ENCODE measurements around the gene TPD52L2. TPM values are rescaled to one million over a fixed set of nuclear protein-coding genes. Genes with fewer than 3 reads are reported as not detected.
"Not testable (repeated sequence)": the region's sequence is repeated elsewhere in the genome, so short reads cannot be mapped to it uniquely, and the experiment has no call there.

TPD52L2 gene
- total RNA-seq, 6 donors from 2014 or later, result 64.2 to 103 (median 79.4) TPM

GRCh38 chr20:63929071-63929470 is 64.0 kb downstream of the TPD52L2 start:
- TF ChIP-seq EP300 (IDR thresholded peaks at IDR 0.05), result no peak
- no peak for TF ChIP-seq POLR2AphosphoS5 (IDR thresholded peaks at IDR 0.05)
- DNase-seq (peak in 1 of 2 donors; percentile 71), ATAC-seq (ENCODE audit: low FRiP score in 2 of 2) (no peak)
- H3K27ac ChIP-seq, result no peak overlapping the region
- 94 to 98% methylated on average over 24 to 26 of the region's 26 CpGs for WGBS, 2 donors
- no peak overlapping the region for H3K4me3 ChIP-seq
- no peaks in the 10 kb centered on the region for H3K27me3 ChIP-seq
- peaks cover 0 to 8% (median 4%) of the 10 kb centered on the region in 4 donors for H3K4me1 ChIP-seq
- peaks cover 37 to 74% (median 63%) of the 10 kb centered on the region in 4 donors for H3K36me3 ChIP-seq
- H3K9me3 ChIP-seq, result no peaks in the 10 kb centered on the region

GRCh38 chr20:63929473-63929883 is 64.4 kb downstream of the TPD52L2 start:
- peaks cover 37 to 79% (median 66%) of the 10 kb centered on the region in 4 donors for H3K36me3 ChIP-seq
- not testable (repeated sequence) for H3K27me3 ChIP-seq; H3K27ac ChIP-seq; ATAC-seq (ENCODE audit: low FRiP score in 2 of 2); H3K4me1 ChIP-seq; H3K9me3 ChIP-seq; H3K4me3 ChIP-seq
- 96 to 99% methylated on average over 21 to 29 of the region's 31 CpGs for WGBS, 2 donors
- DNase-seq, result peak in 1 of 2 donors; percentile 66

DNA sequence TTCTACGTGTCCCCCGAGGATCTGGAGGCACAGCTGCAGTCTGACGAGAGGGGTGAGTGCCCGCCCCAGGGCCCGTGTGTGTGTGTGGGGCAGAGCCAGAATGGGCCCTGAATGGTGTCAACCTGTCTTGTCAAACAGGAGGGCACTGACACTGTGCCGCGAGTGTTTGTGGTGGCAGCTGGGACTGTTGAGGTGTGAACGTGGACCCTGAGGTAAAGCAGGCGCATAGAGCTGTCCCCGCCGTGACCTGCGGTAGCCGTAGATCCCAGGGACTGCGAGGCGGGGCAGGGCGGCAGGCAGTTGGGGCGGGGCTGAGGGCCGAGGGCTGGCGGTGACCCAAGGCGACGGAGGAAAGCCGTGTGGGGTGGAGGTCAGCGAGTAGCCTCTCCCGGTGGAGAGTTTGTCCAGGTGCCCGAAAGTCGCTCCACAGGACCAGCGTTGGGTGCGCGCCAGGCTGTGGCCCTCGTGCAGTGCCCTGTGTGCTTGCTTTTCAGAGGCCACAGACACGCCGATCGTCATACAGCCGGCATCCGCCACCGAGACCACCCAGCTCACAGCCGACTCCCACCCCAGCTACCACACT is 66.0 kb downstream of the TPD52L2 start:
- no peak overlapping the region for H3K27ac ChIP-seq
- DNase-seq (peak in 1 of 2 donors; percentile 81), ATAC-seq (ENCODE audit: low FRiP score in 2 of 2) (peak in 1 of 2 donors; percentile 17)
- H3K27me3 ChIP-seq, result no peaks in the 10 kb centered on the region
- no peak overlapping the region for H3K4me3 ChIP-seq
- peaks cover 37 to 94% (median 80%) of the 10 kb centered on the region in 4 donors for H3K36me3 ChIP-seq
- WGBS, 2 donors, result 92 to 94% methylated on average over 34 to 36 of the region's 37 CpGs
- TF ChIP-seq POLR2A (IDR thresholded peaks at IDR 0.05) (no peak), POLR2AphosphoS5 (IDR thresholded peaks at IDR 0.05) (no peak), EP300 (IDR thresholded peaks at IDR 0.05) (no peak), CTCF (IDR thresholded peaks at IDR 0.05) (no peak)
- peaks cover 0 to 6% (median 3%) of the 10 kb centered on the region in 4 donors for H3K4me1 ChIP-seq
- H3K9me3 ChIP-seq, result no peaks in the 10 kb centered on the region

DNA sequence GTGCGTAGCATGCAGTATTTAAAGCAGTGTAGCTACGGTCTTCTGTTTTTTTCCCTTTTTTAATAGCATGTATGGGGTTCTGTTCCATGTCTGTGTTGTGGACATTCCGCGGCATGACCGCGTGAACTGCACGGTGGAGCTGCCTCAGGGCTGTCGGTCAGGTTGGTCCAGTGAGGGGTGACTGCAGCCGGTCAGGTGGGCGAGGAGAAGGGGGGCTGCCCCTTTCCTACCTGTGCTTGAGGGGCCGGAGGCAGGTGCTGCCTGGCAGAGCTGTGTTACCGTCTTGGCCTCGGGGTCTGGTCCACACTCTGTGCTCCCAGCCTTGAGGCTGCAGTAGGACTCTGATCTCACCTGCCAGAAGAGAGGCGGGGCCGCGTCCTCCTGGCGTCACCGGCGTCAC is 66.7 kb downstream of the TPD52L2 start:
- H3K27me3 ChIP-seq, result no peaks in the 10 kb centered on the region
- H3K36me3 ChIP-seq, result peaks cover 37 to 93% (median 77%) of the 10 kb centered on the region in 4 donors
- no peaks in the 10 kb centered on the region for H3K9me3 ChIP-seq
- ATAC-seq (ENCODE audit: low FRiP score in 2 of 2) (no peak), DNase-seq (no peak)
- TF ChIP-seq POLR2A (IDR thresholded peaks at IDR 0.05) (no peak), CTCF (IDR thresholded peaks at IDR 0.05) (no peak), POLR2AphosphoS5 (IDR thresholded peaks at IDR 0.05) (no peak), EP300 (IDR thresholded peaks at IDR 0.05) (no peak)
- 94 to 98% methylated on average over 11 to 19 of the region's 19 CpGs for WGBS, 2 donors
- no peak overlapping the region for H3K27ac ChIP-seq
- H3K4me3 ChIP-seq, result no peak overlapping the region
- no peaks in the 10 kb centered on the region for H3K4me1 ChIP-seq

- WGBS, 2 donors, result 94% methylated on average over 9 to 17 of the region's 17 CpGs
- TF ChIP-seq POLR2A (IDR thresholded peaks at IDR 0.05), result no peak
- TF ChIP-seq CTCF (IDR thresholded peaks at IDR 0.05), result no peak
- no peak for TF ChIP-seq EP300 (IDR thresholded peaks at IDR 0.05)
- no peak for TF ChIP-seq POLR2AphosphoS5 (IDR thresholded peaks at IDR 0.05)
- H3K36me3 ChIP-seq, result peaks cover 37 to 89% (median 76%) of the 10 kb centered on the region in 4 donors
Measured at GRCh38 chr20:63932606-63933160, 67.6 kb downstream of the TPD52L2 start.

More at GRCh38 chr20:63932606-63933160, 67.6 kb downstream of the TPD52L2 start:
- Histone ChIP-seq H3K9me3 (no peaks in the 10 kb centered on the region), H3K4me3 (no peak overlapping the region), H3K27me3 (no peaks in the 10 kb centered on the region), H3K4me1 (no peaks in the 10 kb centered on the region), H3K27ac (no peak overlapping the region)
- DNase-seq, result peak in 1 of 2 donors; percentile 58
- ATAC-seq (ENCODE audit: low FRiP score in 2 of 2), result no peak
